Liver (tissue), 3 donors: ENCODE measurements around the gene H1-8.

Experiments used
- CTCF ChIP-seq: fragments of 150-350 bp; IDR thresholded peaks from 2 replicates; pipeline ENCODE4 v1.5.1; 2017; ENCODE audit warnings: improper control_type of control experiment, low read depth, low read length; ENCODE audit not compliant: missing input control
- HNF4A ChIP-seq, 2 donors: conservative IDR thresholded peaks; 2 replicates each; pipeline ENCODE4 v1.6.1; 2016; ENCODE audit warnings: antibody characterized with exemption in 2 of 2, mild to moderate bottlenecking in 2 of 2
- RAD21 ChIP-seq, 2 donors: IDR thresholded peaks; 2 replicates each; pipeline ENCODE4 v1.6.1; 2016; ENCODE audit warnings: antibody characterized with exemption in 2 of 2, mild to moderate bottlenecking in 2 of 2
- REST ChIP-seq: IDR thresholded peaks from 2 replicates; pipeline ENCODE4 v1.6.1; 2016; ENCODE audit warnings: antibody characterized with exemption, mild to moderate bottlenecking
- RXRA ChIP-seq, 2 donors: IDR thresholded peaks; 2 replicates each; pipeline ENCODE4 v1.6.1; 2017 to 2018; ENCODE audit warnings: antibody characterized with exemption in 2 of 2, mild to moderate bottlenecking in 1 of 2
- donor health status: healthy.
- donor health status: healthy.

GRCh38 chr3:129543999-129544398, 1.0 kb downstream of the H1-8 start:
- TF ChIP-seq CTCF = no peak
- TF ChIP-seq HNF4A (conservative IDR thresholded peaks at IDR 0.05) = no peak
- TF ChIP-seq RXRA (IDR thresholded peaks at IDR 0.05) = no peak
- no peak for TF ChIP-seq RAD21 (IDR thresholded peaks at IDR 0.05)
- no peak for TF ChIP-seq REST
